ENCODE data around the gene NHEJ1.

NHEJ1 gene

DNA sequence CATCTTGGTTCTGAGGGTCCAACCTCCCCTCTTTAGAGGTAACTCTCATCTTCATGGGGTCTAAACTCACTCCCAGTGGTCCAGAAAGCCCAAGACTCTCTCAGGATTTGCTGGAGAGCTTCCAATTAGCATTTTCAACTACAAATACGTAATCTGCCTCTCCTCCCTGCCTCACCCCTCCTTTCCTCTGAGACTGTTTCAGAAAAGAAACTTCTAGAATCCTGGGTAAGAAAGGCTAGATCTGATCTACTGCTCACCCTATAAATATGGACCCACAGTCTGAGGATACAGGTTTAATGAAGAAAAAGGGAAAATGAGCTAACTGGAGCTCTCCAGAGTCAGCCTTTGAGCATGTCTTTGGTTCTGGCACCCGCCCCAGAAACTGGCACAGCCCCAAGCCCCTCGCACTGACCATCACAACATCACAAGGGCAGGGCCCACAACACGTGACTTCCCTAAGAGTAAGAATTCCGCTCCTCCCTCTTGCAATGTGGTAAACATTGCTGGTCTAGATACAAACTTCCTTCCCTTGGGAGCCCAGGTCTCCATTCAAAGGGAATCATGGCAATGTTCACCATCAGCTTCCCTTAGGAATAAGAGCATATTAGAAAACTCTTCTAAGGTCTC is 78.2 kb downstream of the NHEJ1 start:
- TF ChIP-seq FOXP2 (optimal IDR thresholded peaks at IDR 0.05; ENCODE audit: borderline replicate concordance, extremely low read depth, extremely low read length, insufficient read depth) (no peak), POLR2AphosphoS5 (IDR thresholded peaks at IDR 0.05; ENCODE audit: low read depth, low read length) (no peak), SIN3A (IDR thresholded peaks at IDR 0.05; ENCODE audit: borderline replicate concordance, insufficient read depth, low read length) (no peak), TAF1 (IDR thresholded peaks at IDR 0.05; ENCODE audit: borderline replicate concordance, insufficient read depth, low read length) (no peak)
- TF ChIP-seq, protein P1, sequence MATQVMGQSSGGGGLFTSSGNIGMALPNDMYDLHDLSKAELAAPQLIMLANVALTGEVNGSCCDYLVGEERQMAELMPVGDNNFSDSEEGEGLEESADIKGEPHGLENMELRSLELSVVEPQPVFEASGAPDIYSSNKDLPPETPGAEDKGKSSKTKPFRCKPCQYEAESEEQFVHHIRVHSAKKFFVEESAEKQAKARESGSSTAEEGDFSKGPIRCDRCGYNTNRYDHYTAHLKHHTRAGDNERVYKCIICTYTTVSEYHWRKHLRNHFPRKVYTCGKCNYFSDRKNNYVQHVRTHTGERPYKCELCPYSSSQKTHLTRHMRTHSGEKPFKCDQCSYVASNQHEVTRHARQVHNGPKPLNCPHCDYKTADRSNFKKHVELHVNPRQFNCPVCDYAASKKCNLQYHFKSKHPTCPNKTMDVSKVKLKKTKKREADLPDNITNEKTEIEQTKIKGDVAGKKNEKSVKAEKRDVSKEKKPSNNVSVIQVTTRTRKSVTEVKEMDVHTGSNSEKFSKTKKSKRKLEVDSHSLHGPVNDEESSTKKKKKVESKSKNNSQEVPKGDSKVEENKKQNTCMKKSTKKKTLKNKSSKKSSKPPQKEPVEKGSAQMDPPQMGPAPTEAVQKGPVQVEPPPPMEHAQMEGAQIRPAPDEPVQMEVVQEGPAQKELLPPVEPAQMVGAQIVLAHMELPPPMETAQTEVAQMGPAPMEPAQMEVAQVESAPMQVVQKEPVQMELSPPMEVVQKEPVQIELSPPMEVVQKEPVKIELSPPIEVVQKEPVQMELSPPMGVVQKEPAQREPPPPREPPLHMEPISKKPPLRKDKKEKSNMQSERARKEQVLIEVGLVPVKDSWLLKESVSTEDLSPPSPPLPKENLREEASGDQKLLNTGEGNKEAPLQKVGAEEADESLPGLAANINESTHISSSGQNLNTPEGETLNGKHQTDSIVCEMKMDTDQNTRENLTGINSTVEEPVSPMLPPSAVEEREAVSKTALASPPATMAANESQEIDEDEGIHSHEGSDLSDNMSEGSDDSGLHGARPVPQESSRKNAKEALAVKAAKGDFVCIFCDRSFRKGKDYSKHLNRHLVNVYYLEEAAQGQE (IDR thresholded peaks at IDR 0.05; ENCODE audit: insufficient read depth in 1 of 2, low read depth in 2 of 2, low read length in 2 of 2): no peak

DNA sequence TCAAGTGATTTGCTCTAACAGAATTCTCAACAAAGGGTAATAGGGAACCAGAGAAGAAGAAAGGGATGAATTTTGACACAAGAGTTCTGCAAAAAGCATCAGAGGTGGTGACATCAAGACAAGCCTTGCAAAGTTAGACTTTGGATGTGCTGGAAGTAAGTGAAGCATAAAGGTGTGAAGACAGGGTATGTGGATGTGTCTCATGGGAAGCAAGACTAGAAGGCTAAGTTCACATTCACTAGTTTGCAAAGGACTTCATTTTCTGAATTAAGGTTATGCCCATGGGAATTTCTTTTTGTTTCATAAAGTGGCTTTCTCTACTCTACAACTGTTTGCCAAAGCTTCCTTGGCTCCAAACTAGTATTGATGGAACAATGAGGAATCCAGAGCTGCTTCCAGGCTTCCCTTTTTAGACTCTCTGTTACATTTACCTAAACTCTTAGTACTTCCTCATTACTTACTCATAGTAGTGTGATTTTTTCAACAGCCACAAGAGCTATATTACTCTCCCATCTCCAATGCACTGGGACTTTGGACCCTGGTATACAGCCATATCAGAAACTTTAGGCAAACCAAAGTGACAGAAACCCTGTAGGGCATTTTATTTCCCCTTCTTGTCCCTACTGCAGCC is 78.8 kb downstream of the NHEJ1 start:
- no peak for TF ChIP-seq FOXP2 (optimal IDR thresholded peaks at IDR 0.05; ENCODE audit: borderline replicate concordance, extremely low read depth, extremely low read length, insufficient read depth)
- TF ChIP-seq SIN3A (IDR thresholded peaks at IDR 0.05; ENCODE audit: borderline replicate concordance, insufficient read depth, low read length): no peak
- TF ChIP-seq POLR2AphosphoS5 (IDR thresholded peaks at IDR 0.05; ENCODE audit: low read depth, low read length): no peak
- no peak for TF ChIP-seq TAF1 (IDR thresholded peaks at IDR 0.05; ENCODE audit: borderline replicate concordance, insufficient read depth, low read length)

DNA sequence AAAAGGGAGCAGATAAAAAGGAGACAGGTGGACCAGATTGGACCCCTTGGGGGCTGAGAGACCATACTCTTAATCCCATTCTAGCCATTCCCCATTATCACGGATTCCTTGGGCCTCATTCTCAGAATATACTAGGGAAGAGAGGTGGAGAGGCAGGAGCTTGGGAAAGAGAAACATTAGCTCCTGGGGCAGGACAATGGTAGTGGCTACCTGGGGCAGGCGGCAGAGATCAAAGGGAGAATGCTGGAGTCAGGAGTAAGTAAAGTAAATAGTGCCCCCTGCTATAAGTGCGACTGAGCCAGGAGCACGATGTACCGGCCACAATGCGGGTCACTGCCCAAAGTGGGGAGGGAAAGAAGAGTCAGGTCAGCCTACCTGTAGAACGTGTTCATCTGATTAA is 79.5 kb downstream of the NHEJ1 start:
- TF ChIP-seq, protein P1 (IDR thresholded peaks at IDR 0.05; ENCODE audit: insufficient read depth in 1 of 2, low read depth in 2 of 2, low read length in 2 of 2): no peak
- TF ChIP-seq FOXP2 (optimal IDR thresholded peaks at IDR 0.05; ENCODE audit: borderline replicate concordance, extremely low read depth, extremely low read length, insufficient read depth) (no peak), SIN3A (IDR thresholded peaks at IDR 0.05; ENCODE audit: borderline replicate concordance, insufficient read depth, low read length) (no peak), TAF1 (IDR thresholded peaks at IDR 0.05; ENCODE audit: borderline replicate concordance, insufficient read depth, low read length) (no peak), POLR2AphosphoS5 (IDR thresholded peaks at IDR 0.05; ENCODE audit: low read depth, low read length) (no peak)

DNA sequence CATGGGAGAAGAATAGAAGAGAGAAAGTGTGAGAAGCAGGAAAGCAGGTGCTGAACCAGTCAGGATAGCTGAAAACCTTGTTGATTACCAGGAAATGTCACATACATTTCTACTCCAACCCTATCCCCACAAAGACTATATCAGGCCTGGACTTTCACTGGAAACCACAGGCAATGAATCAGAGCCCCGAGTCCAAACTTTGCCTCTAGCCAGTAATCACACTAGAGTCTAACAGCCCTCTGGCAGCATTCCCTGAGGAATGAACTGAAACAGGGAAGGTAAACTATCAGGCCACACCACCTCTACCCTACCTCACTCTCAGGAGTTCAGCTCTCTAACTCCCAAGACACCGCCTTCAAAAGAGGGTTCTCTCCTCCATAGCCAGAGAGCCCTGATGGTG is 81.2 kb downstream of the NHEJ1 start:
- TF ChIP-seq, protein P1 (IDR thresholded peaks at IDR 0.05; ENCODE audit: insufficient read depth in 1 of 2, low read depth in 2 of 2, low read length in 2 of 2): no peak
- TF ChIP-seq POLR2AphosphoS5 (IDR thresholded peaks at IDR 0.05; ENCODE audit: low read depth, low read length): no peak

DNA sequence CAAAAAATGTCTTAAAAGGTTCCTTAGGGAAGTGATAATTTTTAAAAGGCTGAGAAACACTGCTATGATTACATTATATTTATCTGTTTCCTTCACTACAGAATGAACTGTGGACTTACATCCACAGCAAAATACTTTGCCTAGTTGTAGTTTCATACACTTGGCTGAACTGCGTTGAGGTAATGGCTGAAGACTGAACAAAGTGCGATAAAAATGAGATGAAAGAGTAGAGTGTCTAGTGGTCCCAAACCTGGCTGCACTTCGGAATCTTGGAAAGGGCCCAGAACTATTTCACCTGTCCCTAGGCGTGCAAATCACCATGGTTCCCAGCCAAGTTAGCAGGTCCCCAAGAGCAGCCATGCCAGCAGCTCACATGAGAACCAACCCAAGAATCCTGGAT is 81.7 kb downstream of the NHEJ1 start:
- TF ChIP-seq TAF1 (IDR thresholded peaks at IDR 0.05; ENCODE audit: borderline replicate concordance, insufficient read depth, low read length) (no peak), FOXP2 (optimal IDR thresholded peaks at IDR 0.05; ENCODE audit: borderline replicate concordance, extremely low read depth, extremely low read length, insufficient read depth) (no peak), SIN3A (IDR thresholded peaks at IDR 0.05; ENCODE audit: borderline replicate concordance, insufficient read depth, low read length) (no peak)
- TF ChIP-seq, protein P1 (IDR thresholded peaks at IDR 0.05; ENCODE audit: insufficient read depth in 1 of 2, low read depth in 2 of 2, low read length in 2 of 2): no peak
